Adrenal gland (tissue), 5 donors: Measurements from ENCODE around the gene RGL1.

Experiments used
- CTCF ChIP-seq, 6 experiments: fragments of 450-650 bp in 4 of 6; fragments of 200-600 bp in 2 of 6; sonication (generic) in 1 of 6; IDR thresholded peaks; 1 replicate in 5 of 6; 2 replicates in 1 of 6; pipeline versions ENCODE4 v1.5.1 to v1.8.0; 2016 to 2021; ENCODE audit warnings: antibody characterized with exemption in 6 of 6, mild to moderate bottlenecking in 2 of 6, moderate library complexity in 1 of 6
- POLR2A ChIP-seq, 2 donors: fragments of 450-650 bp; IDR thresholded peaks; one replicate each; pipeline ENCODE4 v1.6.1; 2017; ENCODE audit warnings: antibody characterized with exemption in 2 of 2, mild to moderate bottlenecking in 2 of 2, moderate library complexity in 1 of 2
- donor health status: DM: no; HTN: no; CAD: no.

GRCh38 chr1:183808296-183809027, 3.5 kb downstream of the RGL1 start:
- no peak for TF ChIP-seq POLR2A (IDR thresholded peaks at IDR 0.05)
- no peak for TF ChIP-seq CTCF (IDR thresholded peaks at IDR 0.05)
